HG03432 (cell line): ENCODE results near the gene SHQ1.
A peak's percentile ranks its signal among the peaks of the same experiment; 100 is the strongest.
"Not testable (repeated sequence)": the region's sequence is repeated elsewhere in the genome, so short reads cannot be mapped to it uniquely, and the experiment has no call there.

Experiments used
- ATAC-seq: cut with Tn5 transposase; IDR thresholded peaks from one replicate; pipeline ENCODE4 v1.9.1; 2021; ENCODE audit warnings: mild to moderate bottlenecking, moderate library complexity; ENCODE audit not compliant: unreplicated experiment

Gene SHQ1

DNA sequence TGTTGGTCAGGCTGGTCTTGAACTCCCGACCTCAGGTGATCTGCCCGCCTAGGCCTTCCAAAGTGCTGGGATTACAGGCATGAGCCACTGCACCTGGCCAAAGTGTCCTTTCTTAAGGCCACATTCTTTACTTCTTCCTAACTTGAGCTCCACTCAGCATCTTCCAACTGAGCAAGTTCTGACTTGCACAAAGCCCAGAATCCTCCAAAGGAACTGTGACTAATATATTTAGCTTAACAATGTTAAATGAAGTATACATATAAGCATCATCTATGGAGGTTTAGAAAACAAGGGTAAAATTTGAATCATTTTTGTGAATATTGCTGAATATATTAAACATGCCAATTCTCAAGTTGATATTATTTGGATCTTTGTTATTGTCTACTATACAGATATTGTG is 93.7 kb downstream of the SHQ1 start:
- no peak for ATAC-seq

GRCh38 chr3:72753495-72753894 is 94.8 kb downstream of the SHQ1 start:
- no peak for ATAC-seq

GRCh38 chr3:72750405-72750965 is 97.8 kb downstream of the SHQ1 start:
- no peak for ATAC-seq

DNA sequence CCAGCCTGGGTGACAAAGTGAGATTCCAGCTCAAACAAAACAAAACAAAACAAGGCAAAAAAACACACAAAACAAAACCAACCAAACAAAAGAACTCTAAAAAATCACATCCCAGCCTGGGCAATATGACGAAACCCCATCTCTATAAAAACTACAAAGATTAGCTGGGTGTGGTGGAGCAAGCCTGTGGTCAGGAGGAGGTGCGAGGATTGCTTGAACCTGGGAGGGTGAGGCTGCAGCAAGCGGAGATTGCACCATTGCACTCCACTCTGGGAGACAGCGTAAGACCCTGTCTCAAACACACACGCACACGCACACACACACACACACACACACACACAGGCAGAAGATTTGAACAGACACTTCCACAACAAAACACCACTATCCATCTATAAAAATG is 99.6 kb downstream of the SHQ1 start:
- no peak for ATAC-seq

DNA sequence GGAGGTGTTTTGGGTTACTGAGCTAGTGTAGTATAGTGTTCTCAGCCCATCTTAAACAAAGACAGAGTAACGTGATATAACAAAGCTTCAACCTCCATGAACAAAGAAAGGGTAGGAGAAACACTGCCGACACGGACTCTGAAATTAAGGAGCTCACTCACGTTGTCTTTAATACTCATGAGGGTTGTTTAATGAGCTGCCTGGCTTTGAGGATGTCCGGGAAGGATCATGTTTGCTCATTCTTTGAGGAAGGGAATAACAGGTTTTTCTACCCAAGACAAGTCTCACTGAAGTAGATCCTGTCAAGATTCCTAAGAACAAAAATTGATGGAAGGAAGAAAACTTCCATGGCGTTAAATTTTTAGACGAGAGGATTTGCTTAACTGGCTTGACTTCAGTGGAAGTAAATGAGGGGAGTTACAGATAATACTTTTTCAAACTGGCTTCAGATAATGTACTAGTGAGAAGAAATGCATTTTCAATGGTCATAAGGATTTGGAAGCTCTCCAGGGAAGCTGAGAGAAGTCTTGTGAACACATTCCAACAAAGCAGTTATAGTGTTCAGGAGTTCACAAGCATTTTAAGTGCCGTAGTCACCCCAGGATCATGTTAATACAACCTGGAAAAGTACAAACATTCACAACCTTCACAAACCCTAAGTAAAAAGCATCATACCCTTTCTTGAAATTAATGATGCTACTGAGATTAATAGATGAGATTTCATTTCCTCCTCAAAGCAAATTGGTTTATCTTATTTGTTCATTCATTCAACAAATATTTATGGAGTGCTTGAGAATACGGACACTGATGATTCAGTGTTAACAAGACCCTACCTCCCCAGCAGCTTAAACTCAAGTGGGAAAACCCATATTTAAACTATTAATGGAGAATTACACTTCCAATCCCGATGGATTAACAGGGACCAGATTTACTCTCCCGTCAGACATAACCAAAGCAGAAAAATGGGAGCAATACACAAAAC is 101.5 kb downstream of the SHQ1 start:
- no peak for ATAC-seq

DNA sequence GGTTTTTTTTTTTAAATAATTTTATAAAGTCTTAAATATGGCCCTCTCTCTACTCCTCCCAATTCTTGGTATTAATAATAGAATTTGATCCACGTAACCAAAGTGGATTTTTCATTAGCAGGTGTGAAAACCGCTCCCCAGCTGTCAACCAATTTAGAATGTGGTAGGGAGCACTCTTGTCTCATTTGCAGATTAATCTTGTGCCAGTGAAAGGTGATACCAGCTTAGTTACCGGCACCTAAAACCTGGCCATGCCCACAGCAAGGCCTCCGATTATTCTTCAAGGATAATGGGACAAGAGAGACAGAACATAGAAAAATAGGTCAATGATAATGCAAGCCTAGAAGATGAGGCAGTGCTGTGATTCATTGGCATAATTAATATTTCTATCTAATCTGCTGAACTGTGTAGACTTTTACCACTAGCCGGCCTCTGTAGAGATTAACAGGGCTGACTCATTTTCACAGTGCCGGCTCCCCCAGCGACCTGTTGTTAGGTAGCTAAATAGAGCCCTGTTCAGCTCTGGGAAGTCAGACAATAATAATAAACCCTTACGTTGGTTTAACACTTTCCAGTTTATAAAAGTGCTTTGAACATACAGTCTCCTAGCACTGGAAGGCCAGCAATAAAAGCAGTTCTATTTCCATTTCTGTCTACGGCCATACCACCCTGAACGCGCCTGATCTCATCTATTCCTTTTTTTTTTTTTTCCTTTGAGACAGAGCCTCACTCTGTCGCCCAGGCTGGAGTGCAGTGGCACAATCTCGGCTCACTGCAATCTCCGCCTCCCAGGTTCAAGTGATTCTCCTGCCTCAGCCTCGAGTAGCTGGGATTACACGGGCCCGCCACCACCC is 102.9 kb downstream of the SHQ1 start:
- ATAC-seq, result no peak

DNA sequence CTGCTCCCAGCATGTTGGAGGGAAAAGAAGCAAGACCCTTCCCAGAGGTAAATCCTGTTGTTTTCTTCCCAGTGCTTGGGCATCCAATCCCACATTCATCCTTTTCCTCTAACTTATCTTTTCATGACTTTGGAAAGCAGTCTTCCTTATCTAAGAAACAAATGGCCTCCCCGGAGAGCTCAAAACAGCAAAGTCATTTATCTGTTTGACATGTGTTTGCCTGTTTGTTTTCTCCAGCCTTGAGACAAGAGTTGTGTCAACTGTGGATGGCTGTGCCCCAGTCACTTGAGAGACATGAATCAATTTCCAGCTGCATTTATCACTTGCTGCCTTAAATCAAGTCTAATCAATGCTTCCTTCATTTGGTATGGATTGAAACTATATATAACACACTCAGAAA is 103.9 kb downstream of the SHQ1 start:
- no peak for ATAC-seq

DNA sequence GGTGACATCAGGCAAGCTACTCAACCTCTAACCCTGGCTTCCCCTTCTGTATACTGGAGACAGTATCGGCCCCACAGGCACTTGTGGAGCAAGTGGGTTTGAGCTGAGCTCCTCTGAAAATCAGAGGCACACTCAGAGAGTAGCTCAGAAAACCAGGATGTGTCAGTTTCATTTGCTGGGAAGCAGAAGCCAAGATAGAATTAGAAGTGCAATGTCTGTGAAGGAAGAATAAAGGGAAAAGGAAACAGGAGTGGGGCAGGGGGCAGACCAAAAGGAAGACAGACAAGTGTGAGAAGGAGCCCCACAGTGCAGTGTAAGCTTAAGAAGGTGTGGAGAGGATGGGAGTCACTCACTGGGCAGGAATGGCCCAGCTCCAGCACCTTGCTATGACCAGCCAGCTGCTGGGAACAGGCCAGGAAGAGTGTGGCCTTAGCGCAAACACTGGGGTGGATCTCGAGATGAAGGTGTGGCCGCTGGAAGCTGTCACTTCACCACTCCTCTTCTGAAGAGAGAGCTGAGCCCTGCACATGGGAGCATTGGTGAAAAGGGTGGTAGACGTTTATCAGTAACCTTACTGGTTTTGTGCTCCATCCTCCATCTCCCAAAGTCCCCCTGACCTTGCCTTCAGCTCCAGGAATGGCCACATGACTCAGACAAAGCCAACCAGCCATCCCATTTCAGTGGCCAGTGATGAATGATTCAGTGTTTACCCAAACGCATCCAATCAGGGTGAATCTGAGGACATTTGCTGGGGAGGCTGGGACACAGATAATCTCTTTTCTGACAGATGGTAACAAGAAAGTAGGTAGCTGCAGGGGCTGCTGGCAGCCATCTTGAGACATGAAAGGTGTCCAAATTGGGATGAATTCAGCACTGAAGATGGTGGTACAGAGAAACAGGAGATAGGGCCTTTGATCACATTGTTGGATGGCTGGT is 108.4 kb downstream of the SHQ1 start:
- ATAC-seq, result no peak

- ATAC-seq, result peak; percentile 81
These were observed 109.3 kb downstream of the SHQ1 start for GRCh38 chr3:72738752-72739530.

DNA sequence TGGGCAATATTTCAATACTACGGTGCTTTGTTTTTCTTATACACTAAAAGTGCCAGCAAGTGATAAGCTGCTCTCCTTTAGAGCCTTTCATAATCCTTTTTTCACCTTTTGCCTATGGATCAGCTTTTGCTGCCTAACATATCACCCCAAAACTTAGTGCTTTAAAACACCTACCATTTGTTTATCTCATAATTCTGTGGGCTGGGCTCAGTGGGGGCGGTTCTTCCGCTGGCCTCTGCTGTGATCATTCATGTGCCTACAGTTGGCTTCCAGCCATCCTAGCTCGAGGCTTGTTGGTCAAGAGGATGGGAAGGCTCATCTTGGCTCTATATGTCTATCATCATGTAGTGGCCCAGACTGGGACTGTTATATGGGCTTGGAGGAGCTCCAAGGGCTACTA is 113.2 kb downstream of the SHQ1 start:
- not testable (repeated sequence) for ATAC-seq

DNA sequence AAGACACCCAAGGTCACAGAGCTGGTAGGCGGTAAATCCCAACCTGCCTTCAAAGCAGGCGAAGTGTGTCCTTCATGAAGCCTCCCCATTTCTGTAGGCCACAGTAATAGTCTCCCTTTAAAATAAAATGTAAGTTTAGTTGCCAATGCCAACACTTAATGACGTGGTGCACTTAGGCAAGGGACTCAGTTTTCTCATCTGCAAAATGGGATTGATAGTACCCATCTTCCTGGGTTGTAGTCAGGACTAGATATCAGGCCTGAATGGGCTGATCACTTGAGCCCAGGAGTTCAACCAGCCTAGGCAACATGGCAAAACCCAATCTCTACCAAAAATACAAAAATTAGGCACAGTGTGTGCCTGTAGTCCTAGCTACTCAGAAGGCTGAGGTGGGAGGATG is 114.6 kb downstream of the SHQ1 start:
- no peak for ATAC-seq

DNA sequence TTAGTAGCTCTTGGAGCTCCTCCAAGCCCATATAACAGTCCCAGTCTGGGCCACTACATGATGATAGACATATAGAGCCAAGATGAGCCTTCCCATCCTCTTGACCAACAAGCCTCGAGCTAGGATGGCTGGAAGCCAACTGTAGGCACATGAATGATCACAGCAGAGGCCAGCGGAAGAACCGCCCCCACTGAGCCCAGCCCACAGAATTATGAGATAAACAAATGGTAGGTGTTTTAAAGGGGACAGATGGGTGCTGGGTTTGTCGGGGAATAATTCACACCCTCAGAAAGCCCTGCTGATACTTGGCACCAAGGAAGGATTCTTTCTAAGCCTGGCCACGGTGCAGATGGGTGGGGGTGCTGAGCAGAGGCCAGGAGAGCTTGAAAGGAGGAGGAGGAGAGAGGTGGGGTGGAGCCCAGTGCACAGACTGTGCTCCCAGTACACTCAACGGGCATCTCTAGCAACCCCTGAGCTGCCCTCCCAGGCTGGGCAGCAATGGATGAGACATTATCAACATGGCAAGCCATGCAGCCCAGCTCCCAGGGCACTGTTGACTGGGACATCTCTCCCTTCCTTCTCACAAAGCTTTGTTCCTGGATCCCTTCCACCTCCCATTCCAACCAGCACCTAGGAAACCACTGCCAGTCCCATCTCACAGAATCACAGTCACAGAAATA is 115.4 kb downstream of the SHQ1 start:
- not testable (repeated sequence) for ATAC-seq

DNA sequence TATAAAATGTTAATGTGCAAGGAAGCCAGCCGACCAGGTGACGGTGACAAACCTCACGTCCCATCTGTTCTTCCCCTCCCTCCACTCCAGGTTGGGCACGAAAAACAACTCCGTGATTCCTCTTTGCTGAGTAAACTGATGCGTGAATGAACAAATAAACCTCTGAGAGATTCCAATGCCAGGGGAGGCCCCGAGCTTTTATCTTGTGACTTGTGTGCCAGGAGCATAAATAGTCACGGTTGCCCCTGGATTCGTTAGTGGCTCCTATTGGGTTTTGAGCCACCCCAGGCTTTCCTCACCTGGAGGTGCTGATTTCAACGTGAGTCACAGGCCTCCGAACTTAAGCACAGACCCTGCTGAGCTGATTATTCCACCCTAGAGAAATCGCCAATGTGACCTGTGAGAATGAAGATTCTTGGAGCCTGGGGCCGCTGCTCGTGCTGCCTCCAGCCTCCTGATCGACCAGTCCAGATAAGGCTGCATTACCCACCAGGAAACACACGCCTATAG is 119.2 kb downstream of the SHQ1 start:
- no peak for ATAC-seq

- ATAC-seq, result no peak
These were observed 119.8 kb downstream of the SHQ1 start for GRCh38 chr3:72728329-72728889.

- ATAC-seq, result no peak
These were observed 120.5 kb downstream of the SHQ1 start for GRCh38 chr3:72727726-72728125.

DNA sequence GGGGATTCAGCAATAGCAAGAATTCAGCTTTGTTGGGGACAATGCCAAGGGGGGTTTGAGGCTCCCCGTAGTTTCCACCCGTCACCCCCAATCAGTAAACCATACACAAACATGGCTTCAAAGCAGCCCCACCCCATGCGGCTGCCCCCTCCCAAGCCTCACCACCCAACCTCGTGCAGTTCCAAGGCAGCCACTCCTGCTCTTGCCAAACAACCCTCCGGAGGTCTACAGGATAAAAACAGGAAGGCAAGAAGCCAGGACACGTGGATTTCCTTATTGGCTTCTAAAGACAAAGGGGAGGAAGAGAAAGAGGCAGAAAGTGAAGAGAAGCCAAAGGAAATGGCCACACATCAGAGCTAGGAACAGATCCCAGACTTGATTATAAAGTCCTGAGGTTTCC is 121.1 kb downstream of the SHQ1 start:
- ATAC-seq, result no peak

DNA sequence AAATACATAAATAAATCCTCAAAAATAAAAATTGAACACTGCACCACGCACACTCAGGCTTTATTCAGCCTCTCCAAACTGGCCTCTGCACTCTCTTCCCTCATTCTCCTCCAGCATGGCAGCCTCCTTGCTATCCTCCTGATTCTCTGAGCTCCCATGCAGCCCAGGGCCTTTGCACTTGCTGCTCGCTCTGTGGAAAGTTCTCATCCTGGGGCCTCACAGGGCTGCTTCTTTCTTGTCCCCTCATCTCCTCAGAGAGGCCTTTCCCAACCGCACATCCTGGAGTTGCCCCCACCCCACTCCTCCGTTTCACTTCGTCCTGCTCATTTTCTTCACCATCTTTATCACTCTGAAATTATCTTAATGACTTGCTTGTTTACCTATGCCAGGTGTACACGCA is 123.0 kb downstream of the SHQ1 start:
- no peak for ATAC-seq

DNA sequence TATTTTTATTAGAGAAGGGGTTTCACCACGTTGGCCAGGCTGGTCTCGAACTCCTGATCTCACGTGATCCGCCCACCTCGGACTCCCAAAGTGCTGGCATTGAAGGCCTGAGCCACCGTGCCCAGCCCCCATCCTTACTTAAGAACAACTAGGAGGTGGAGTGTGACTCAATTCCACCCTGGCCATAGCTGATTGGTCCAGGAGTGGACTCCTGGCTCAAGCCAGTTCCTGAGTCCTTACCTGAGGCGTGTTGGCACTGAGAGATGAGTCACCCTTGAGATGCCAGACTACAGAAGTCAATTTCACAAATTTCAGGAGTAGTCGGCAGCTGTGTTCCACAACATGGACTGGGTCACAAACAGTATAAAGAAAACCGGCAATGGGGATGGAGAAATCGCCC is 124.2 kb downstream of the SHQ1 start:
- no peak for ATAC-seq
